GM21825 (cell line): ENCODE measurements around the gene GPR162.
A peak's percentile ranks its signal among the peaks of the same experiment; 100 is the strongest.
"Not testable (repeated sequence)": the region's sequence is repeated elsewhere in the genome, so short reads cannot be mapped to it uniquely, and the experiment has no call there.

Experiments used
- ATAC-seq: cut with Tn5 transposase; IDR thresholded peaks from one replicate; pipeline ENCODE4 v1.9.1; 2021; ENCODE audit warnings: mild to moderate bottlenecking, moderate library complexity; ENCODE audit not compliant: unreplicated experiment

The GPR162 gene

DNA sequence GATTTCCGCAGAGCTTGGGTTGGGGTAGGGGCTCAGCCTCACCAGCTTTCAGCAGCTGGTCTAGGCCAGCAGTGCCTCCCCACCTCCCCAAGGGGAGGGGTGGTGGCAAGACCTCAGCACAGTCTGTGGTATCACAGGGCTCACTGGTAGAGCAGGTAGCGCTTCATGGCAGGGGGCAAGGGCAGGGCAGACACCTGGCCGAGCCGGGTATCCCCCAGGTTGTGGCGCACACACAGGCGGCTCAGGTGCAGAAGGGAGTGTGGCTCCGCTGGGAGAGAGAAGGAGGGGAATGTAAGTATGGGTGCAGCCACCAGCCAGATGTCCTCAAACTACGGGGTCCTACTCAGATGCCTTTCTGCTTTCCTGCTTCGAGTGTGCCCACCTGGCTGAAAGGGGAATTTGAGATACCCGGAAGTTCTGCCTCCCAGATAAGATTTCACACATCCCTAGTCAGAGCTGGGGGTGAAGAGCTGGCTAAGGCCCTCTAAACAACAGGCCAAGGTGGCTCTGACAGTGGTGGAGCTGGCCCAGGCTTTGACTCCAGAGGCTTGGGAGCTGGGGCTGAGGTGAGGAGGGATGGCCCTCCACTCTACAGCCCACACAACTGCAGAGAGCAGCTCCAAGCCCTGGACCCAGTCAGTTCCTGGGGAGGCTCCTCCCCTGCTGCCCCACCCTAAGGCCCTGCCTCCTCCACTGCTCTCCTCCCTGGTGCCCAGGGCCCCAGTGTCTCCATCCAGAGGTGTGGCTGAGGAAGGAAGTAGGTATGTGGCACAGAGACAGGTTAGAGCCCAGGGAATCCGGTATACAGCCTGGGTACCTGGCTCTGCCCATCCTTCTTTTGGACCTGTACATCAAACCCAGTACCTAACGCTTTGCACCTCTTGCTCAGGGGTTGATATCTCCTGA lies 49.7 kb downstream of the GPR162 start:
- ATAC-seq, result no peak

GRCh38 chr12:6872073-6873048 lies 50.7 kb downstream of the GPR162 start:
- ATAC-seq, result peak; percentile 39

DNA sequence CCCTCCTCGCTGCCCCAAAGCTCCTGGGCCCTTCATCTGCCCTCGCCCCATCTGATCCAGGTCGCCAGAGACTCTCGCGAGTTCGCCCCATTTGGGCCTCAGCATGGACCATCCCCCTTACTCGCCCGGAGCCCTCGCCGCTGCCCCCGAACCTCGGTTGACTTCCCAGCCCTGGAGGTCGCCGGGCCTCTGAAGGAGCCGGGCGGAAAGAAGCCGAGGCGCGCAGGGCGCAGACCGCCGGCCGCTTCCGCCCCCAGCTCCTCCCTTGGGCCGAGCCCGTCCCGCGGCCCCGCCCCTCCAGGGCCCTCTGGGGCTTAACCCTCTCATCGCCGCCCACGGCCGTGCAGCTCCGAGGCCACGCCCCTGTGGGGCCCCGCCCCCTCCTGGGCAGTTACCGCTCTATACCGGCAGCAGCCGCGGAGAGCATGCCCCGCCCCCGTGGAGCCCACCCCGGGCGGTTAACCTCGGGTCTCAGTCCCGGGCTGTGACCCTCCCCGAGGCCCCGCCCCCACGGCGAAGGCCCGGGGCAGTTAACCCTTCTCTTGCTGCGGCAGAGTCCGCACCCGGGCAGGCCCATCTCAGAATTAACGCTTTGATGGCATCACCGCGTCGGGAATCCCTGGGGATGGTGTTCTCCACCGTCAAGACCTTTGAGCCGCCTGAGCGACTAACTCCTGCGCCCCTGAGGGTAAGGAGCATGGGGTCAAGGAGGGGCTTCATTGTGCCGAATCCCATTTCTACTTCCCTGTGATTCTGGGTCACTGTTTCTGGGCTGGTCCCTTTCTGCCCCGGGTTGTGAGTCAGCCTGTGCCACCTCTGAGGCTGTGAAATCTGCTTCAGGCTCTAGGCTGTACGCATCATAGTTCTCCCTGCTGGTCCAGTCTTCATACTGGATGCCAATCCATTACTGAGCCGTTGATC lies 51.7 kb downstream of the GPR162 start, which contains the start of gene SPSB2:
Gene SPSB2, minus strand, starts transcription at position 210 of the 921 bp plus-strand sequence. CDS start 402 bp downstream, outside the sequence.
- ATAC-seq, result peak; percentile 68

DNA sequence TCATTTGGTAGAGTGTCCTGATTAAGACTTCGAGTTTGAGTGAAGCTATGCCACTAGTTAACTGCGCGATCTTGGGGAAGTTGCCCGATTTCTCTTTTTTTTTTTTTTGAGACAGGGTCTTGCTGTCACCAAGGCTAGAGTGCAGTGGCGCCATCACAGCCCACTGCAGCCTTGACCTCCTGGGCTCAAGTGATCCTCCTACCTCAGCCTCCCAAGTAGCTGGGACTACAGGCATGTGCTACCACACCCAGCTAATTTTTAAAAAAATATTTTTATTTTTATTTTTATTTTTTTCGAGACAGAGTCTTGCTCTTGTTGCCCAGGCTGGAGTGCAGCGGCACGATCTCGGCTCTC lies 52.4 kb downstream of the GPR162 start:
- ATAC-seq, result not testable (repeated sequence)
